GM18517 (cell line): ENCODE measurements around the gene CTXN2.

ENCODE experiments used
- ATAC-seq: cut with Tn5 transposase; IDR thresholded peaks from one replicate; pipeline ENCODE4 v1.9.1; 2021; ENCODE audit warnings: mild to moderate bottlenecking, moderate library complexity; ENCODE audit not compliant: unreplicated experiment

Gene CTXN2

DNA sequence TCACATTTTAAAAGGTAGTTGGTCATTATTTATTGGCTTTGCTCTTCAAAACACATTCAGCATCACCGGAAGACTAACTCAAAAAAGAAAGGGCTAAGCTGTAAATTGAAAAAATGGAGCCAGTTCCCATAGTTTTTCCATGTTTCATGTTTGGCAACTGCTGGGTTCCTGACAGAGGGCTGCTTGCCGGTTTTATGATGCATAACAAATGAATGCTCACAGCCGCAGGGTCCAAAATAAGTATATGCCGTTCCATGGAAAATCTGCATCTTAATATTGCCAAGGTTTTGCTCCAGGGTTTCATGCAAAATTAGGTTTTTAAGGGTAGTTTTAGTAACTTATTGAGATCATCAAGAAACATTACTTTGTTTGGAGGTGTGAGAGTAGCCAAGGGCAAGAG is 30.4 kb downstream of the CTXN2 start:
- no peak for ATAC-seq

GRCh38 chr15:48222627-48223026 is 31.2 kb downstream of the CTXN2 start:
- no peak for ATAC-seq

DNA sequence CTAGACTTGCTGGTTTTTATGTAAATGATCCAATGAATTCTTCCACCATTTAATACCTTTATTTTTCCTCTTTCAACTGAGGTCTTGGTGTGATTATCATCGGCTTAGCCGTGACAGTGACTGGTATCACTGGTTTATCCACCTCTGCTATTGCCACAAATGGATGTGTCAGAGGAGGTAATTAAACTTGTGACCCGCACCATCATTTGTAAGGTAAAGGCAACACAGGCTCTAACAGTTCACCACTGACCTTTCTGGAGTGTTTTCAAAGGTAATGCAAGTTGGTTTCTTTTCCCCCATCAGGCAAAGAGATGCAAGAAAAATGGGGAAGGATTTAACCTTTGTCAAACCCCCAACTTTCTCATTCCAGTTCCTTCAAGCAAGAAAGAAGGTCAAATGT is 34.3 kb downstream of the CTXN2 start:
- ATAC-seq, result no peak

DNA sequence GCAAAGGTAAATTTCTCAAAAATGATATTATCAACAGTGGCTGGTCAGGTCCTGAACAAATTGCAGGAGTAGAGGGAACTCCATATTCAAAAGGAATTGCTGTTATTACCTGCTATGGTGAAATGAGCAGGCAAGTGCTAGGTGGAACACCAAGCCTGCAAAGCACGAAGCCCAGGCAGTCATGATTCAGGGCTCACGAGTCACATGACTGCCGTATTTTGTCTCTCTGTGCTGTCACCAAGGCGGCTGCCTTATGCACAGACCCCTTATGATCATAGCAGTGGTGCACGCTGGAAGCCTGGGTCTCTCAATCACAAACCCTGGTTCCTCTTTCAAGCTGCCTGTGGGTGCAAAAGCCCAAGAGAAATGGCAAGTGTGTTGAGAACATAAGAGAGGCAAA is 39.0 kb downstream of the CTXN2 start:
- ATAC-seq, result no peak

DNA sequence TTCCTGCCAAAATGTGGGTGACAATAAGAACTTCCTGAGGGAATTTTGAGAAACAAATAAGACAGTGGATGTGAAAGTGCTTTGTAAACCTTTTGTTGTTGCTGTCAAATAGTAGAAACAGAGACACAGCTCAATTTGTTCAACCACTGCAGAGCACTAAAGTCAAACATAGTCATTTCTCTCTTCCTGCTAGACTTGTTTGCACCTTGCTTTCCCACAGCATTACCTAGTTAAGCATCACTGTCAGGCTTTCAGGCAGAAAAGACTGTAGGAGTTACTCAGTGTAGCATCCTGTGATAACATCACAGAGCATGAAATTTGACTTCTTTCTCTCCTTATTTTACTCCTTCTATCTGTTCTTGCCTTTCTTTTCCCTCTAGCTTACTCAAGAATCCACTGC is 41.8 kb downstream of the CTXN2 start:
- no peak for ATAC-seq

- ATAC-seq, result no peak
Observed at GRCh38 chr15:48239334-48239733, 47.9 kb downstream of the CTXN2 start.

- ATAC-seq, result no peak
Observed at GRCh38 chr15:48242015-48242414, 50.5 kb downstream of the CTXN2 start.

DNA sequence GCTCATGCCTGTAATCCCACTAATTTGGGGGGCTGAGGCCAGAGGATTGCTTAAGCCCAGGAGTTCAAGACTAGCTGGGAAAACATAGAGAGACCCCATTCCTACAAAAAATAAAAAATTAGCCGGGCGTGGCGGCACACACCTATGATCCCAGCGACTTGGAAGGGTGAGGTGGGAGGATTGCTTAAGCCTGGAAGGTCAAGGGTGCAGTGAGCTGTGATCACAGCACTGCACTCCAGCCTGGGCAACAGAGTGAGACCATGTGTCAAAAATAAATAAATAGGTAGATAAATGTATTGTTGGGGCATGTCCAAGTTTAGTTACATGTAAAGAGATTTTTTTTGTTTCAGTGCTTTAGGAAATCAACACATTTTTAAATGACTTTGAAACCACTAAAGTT is 51.1 kb downstream of the CTXN2 start:
- no peak for ATAC-seq

- ATAC-seq, result no peak
Observed at GRCh38 chr15:48244921-48245320, 53.5 kb downstream of the CTXN2 start.

GRCh38 chr15:48248414-48248813 is 56.9 kb downstream of the CTXN2 start:
- no peak for ATAC-seq

GRCh38 chr15:48250640-48251076 is 59.2 kb downstream of the CTXN2 start:
- ATAC-seq, result no peak

DNA sequence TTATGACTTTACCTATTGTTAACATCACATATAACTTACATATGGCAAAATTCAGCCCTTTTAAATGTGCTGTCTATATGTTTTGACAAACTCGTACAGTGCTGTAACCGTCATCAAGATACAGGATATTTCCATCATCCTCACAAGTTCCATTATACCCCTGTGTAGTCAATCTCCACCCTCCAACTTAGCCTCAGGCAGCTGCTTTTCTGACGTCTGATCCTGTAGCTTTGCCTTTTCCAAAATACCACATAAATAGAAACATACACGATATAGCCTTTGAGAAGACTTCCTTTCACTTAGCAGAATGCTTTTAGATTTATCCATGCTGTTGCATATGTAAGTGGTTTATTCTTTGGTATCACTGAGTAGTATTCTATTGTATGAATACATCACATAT is 61.7 kb downstream of the CTXN2 start:
- ATAC-seq, result no peak
